GM23248 (cell line): ENCODE results near the gene CNNM4.

Source experiments
- EZH2 ChIP-seq: fragments of 200-600 bp; sonication (generic); IDR thresholded peaks from 2 replicates; pipeline ENCODE4 v1.6.1; 2018; ENCODE audit warnings: antibody characterized with exemption, mild to moderate bottlenecking; ENCODE audit not compliant: insufficient read depth, poor library complexity, severe bottlenecking
- EZH2phosphoT487 ChIP-seq: fragments of 200-600 bp; sonication (generic); IDR thresholded peaks from 2 replicates; pipeline ENCODE4 v1.6.1; 2018; ENCODE audit warnings: antibody characterized with exemption, moderate library complexity, mild to moderate bottlenecking, low read depth; ENCODE audit not compliant: insufficient read depth

DNA sequence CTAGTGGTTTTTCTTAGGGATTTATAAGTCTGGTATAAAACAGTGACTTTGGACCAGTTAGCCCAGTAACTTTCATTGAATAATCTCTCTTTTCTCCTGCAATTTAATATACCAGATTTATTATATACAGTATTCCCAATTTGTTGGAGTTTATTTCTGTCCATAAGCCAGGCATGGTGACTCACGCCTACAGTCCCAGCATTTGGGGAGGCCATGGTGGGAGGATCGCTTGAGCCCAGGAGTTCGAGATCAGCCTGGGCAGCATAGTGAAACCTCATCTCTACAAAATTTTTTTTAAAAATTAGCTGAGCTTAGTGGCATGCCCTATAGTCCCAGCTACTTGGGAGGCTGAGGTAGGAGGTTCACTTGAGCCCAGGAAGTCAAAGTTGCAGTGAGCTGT lies 26.7 kb downstream of the CNNM4 start:
- TF ChIP-seq EZH2phosphoT487: no peak
- no peak for TF ChIP-seq EZH2
